ENCODE results near the gene TMEM132C.
A peak's percentile ranks its signal among the peaks of the same experiment; 100 is the strongest.
"Not testable (repeated sequence)": the region's sequence is repeated elsewhere in the genome, so short reads cannot be mapped to it uniquely, and the experiment has no call there.

Gene TMEM132C

DNA sequence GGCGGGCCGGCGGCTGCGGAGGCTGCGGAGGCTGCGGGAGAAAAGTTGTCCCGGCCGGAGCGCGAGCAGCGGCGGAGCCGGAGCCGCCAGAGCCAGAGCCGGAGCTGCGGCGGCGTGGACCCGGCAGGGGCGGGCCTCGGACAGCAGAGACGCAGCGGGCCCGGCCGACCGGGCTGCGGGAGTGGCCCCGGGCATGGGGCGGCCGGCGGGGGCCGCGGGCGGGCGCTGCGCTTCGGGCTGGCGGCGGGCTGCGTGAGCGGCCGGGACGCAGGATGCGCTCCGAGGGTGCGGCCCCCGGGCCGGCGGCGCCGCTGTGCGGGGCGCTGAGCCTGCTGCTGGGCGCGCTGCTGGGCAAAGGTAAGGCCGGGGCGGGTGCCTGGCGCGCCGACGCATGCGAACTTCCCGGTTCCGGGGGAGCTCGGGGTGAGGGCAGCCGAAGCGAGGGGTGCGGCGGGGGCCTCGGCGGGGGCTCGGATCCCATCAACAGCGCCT, at the start of gene TMEM132C:
Gene TMEM132C, plus strand, starts transcription at position 40 of the 492 bp plus-strand sequence. Its CDS starts 233 bp downstream, at position 273.
- FAIRE-seq = no peak
- DNase-seq (ENCODE audit: low spot score) = no peak

DNA sequence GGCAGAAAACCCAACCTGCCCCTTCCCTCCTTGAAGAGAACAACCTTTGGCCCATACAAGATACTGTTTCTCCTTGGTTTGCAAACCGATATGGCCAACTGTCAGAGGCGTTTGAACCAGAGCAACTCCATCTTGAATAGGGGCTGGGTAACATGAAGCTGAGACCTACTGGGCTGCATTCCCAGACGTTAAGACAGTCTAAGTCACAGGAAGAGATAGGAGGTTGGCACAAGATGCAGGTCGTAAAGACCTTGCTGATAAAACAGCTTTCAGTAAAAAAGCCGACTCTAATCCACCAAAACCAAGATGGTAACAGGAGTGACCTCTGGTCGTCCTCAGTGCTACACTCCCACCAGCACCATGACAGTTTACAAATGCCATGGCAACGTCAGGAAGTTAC, 42.7 kb upstream of the TMEM132C start:
- DNase-seq (ENCODE audit: low spot score) = no peak
- no peak for FAIRE-seq

DNA sequence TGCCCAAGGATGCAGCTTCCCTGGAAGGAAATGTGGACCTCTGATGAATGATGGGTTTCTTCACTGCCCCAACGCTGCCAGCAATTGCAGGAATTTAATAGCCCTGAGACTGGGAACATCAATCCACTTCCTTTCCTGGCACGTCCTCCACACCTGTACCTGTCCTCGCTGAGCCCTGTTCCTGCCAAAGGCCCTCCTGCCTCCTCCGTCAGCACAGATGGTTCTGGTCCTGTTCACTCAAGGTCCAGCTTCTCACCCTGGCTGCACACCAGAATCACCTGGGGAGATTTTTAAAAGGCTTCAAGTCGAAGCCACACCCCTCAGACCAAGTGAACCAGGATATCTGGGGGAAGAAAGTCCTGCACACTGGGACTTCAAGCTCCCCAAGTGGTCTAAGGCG, 38.4 kb upstream of the TMEM132C start:
- no peak for DNase-seq (ENCODE audit: low spot score)
- no peak for FAIRE-seq

DNA sequence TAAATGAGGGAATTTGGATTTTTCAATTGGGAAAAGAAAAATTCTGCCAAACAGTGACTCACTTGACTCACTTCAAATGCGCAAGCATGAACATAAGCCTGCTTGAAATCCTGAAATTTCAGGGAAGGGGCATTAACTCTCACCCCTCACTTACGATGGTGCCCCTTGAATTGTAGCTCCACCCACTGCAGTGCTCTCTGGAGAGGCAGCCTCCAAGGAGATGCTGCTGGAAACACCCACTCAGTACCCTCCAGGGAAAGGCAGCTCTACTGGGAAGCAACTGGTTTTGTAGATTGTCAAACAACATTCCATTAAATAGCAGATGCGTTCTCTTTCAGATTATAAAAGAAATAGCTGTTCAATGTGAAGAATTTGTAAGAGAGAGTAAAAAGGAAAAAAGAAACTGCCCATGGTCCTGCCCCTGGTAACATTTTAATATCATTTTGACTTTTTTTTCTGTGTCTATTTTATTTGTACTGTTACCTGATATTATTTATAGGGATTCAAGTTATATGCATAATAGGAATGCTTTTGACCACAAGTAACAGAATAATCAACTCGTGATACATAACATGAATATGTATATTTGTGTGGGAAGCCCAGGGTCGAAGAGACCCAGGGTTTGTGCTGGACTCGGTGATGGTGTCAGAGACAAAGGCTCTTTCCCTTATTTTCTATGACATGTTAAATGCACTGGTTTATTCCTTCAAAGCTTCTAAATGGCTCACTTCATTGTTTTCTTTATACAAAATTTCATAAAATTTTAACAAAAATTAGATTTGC, 31.1 kb upstream of the TMEM132C start:
- no peak for FAIRE-seq
- no peak for DNase-seq (ENCODE audit: low spot score)

DNA sequence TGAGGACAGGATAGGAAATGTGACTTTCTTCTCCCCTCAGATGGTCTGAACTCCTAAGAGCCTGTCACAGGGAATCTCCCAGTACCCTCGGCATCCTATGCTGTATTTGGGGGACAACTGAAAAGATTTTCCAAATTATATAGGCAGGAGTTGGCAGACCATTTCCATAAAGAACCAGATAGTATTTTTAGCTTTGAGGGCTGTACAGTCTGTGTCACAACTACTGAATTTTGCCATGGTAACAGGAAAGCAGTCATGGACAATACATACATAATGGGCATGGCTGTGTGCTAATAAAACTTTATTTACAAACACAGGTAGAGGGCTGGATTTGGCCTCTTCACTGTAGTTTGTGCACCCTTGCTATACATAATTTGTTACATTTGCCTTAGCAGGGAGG, 30.4 kb upstream of the TMEM132C start:
- FAIRE-seq = no peak

DNA sequence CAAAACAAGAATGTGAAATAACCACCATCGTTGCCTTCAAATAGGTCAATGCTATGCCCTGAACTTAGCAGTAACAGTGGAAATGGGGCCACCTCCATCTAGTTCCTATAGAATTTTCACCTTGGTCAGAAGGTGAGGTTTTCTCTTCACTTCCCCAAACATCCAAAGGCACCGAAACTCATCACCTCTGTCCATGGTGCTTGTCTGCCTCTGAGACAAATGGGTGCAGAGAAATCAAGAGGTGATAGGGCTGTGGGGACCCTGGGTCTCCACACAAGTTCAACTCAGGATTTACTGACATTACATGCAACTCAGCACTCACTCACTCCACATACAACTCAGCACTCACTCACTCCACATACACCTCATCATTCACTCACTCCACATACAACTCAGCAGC, 26.2 kb upstream of the TMEM132C start:
- DNase-seq (ENCODE audit: low spot score) = no peak
- no peak for FAIRE-seq

More for the DNA sequence above, 30.4 kb upstream of the TMEM132C start:
- DNase-seq (ENCODE audit: low spot score) = no peak

DNA sequence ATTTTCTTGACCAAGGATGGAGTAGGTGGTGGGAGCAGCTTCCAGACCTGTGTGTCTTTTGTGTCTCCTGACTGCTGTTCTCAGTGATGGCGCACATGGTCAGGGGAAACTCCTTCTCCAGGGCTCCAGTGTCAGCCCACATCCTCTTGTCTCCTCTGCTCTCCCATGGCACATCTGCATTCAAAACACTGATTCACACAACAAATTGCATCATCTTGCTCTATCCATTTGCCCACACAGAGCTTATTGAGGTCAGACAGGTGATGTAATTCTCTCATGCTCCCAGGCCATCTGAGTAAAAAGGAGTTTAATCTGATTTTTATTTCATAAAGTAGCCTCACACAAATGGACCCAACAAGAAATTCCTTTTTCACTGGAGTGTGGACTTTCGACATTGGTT, 21.8 kb upstream of the TMEM132C start:
- DNase-seq (ENCODE audit: low spot score) = no peak
- no peak for FAIRE-seq

DNA sequence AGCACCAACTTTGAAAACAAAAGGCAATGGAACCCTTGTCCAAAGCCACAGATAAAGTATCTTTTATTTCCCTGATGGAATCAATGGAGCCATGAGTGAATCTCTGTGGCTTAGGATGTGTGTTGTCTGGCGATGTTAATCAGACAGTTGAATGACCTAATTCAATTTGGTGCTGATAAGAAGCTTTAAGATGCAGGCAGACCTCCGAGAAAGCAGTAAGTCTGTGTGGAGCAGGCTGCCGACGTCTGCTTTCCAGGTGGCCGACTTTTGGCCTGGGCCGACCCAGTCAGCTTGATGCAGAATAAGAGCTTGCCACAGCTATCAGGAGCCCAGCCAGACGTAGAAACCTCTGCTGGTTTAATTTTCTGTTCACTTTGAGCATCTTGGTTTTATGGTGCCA, 21.1 kb upstream of the TMEM132C start:
- no peak for FAIRE-seq
- DNase-seq (ENCODE audit: low spot score) = no peak

DNA sequence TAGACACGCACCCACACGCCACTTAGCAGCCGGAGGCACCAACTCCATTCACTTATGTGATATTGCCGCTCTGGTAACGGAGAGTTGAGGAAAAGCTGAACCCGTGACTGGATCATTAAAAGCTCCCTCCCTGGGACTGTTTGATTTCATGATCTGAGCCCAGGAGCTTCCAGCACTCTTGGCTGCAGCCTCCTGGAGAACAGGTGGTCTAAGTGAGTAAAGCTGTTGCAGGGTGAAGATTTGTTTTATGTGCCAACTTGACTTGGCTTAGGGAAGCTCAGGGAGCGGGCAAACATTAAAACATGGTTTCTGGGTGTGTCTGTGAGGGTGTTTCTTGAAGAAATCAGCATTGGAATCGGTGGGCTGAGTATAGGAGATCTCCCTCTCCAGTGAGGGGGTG, 16.9 kb upstream of the TMEM132C start:
- FAIRE-seq (no peak), DNase-seq (ENCODE audit: low spot score) (no peak)

DNA sequence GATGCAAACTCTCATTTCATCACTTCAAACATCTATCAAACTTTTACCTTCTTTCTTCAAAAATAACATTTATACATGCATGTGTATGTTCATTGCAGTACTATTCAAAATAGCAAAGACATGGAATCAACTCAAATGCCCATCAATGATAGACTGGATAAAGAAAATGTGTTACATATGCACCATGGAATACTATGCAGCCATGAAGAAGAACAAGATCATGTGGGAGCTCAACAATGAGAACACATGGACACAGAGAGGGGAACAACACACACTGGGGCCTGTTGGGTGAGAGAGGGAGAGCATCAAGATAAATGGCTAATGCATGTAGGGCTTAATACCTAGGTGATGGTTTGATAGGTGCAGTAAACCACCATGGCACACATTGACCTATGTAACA, 13.1 kb upstream of the TMEM132C start:
- DNase-seq (ENCODE audit: low spot score) = not testable (repeated sequence)

DNA sequence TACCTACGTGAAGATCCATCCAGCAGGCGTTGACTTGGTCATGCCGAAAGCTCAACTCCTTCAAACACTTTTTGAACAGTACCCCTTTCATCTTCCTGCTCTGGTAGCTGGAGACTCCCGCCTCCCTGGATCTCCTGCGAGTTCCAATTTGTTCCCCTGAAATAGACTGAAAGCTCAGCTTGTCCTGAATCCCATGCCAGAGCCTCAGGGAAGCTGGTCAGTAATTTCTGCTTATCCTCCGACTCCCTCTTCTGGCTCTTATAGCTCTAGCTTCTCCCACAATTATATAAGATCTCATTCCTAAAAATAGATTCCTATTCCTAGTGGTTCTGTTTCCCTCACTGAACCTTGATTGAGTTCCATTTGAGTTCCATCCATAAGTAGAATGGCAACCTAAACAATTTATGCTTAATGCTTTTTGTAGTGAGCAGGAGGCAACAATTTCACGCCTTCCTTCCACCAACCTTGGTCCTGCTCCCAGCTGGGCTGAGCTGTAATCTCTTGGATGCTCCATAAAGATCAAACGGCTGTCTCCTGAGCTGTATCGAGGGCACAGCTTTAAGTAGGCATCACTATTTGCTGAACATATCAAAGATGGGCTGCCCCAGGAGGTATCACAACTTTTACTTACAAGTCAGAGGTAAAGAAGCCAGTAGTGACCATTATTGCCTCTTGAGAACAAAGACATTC, 8.0 kb upstream of the TMEM132C start:
- DNase-seq (ENCODE audit: low spot score) = no peak

More for the DNA sequence above, 13.1 kb upstream of the TMEM132C start:
- FAIRE-seq = not testable (repeated sequence)

DNA sequence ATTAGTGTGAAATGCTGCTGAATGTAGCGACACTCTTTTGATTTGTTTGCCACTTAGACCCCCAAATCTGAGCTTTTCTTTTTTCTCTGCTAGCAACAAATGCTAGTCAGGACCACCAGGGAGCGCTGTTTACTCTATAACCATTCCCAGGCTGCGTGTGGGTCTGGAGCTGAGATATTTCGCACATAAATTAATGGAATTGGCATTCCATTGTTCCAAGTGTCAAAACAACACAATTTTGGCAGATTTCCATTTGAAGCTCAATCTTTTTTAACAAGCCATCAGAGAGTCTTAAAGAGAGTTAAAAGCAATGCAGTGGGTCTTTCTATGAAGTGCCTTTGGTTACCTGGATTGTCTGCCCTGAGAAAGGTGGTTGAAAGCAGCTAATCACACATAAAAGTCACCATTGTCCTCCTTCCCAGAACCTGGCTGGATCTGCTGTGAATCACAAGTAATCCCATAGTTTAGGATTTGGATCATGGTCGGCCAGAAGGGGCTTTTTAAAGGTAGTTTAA, 7.4 kb upstream of the TMEM132C start:
- FAIRE-seq (no peak), DNase-seq (ENCODE audit: low spot score) (peak; percentile 6)

More for the DNA sequence above, 8.0 kb upstream of the TMEM132C start:
- FAIRE-seq = no peak

DNA sequence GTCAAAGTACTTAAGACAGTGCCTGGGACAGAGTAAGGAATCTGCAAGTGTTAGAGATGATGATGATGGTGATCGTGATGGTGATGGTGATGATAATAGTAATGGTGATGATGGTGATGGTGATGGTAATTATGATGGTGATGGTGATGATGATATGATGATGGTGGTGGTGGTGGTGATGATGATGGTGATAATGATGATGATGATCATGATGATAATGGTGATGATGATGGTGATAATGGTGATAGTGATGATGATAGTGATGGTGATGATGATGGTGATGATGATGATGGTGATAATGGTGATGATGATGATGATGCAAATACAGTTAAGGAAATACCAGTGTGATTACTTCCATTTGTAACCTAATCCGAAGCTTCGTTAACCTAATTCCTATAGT, 5.2 kb upstream of the TMEM132C start:
- no peak for FAIRE-seq
- DNase-seq (ENCODE audit: low spot score) = no peak

DNA sequence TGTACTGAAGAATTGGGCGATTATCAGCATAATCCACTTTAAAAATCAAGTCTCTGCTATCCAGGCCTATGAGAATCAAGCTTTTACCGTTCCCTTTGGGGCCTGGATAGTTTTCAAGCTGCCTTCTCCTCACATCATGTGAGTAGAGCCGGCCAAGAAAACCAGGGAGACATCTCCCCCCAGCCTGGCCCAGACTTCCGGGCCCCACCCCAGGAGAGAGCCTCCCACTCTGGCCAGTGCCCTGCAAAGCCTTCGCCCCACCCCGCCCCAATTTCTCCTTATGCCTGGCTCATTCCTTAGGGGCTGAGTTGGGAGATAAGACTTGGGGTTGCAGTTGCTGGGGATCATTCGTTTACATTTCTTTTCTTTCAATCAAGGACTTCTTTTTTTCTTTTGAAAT, 1.4 kb upstream of the TMEM132C start:
- DNase-seq (ENCODE audit: low spot score) (no peak), FAIRE-seq (no peak)

DNA sequence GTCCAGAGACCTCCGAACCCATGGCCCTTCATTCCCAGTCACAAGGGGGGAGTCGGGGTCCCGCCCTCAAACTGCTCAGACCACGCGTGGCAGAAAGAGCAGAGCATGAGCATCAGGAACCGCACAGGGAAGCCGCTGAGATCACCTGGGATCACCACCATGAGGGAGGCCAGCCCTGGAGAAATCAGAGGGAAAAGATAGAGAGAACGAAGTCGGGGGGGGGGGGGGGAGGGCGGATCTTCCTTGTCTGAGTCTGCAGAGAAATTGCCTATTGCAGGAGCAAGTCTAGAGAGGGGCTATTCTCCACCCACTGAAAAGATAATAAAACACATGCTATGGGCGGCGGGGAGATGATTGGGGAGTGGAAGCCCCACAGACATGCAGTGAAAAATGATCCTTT, 884 bp upstream of the TMEM132C start:
- no peak for FAIRE-seq

DNA sequence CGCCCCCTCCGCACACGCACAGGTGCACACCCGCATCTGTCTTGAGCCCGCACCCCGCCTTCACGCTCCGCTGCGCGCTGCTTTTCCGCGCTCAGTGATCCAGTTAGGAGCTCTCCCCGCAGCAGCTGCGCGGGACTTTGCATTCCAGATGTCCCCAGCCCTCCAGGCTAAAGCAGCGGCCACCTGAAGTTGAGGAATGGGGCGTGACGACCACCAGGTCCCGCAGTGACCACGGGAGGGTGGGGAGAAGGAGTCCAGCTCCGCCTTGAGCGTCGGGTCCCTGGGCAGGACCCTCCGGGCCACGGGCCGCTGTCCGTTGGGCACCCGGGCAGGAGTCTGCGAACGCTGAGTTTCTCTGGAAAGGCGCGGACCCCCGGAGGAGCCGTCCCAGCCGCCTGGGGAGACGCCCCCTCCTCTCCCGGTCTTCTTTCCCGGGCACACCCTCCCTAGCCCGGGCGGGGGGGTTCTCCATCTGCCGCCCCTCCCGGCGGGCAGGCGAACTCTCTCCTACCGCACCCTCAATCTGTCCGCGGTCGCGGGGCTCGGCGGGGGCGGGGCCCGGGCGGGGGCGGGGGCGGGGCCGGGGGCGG, 334 bp upstream of the TMEM132C start:
- FAIRE-seq (no peak), DNase-seq (ENCODE audit: low spot score) (no peak)

More for the DNA sequence above, 884 bp upstream of the TMEM132C start:
- no peak for DNase-seq (ENCODE audit: low spot score)

DNA sequence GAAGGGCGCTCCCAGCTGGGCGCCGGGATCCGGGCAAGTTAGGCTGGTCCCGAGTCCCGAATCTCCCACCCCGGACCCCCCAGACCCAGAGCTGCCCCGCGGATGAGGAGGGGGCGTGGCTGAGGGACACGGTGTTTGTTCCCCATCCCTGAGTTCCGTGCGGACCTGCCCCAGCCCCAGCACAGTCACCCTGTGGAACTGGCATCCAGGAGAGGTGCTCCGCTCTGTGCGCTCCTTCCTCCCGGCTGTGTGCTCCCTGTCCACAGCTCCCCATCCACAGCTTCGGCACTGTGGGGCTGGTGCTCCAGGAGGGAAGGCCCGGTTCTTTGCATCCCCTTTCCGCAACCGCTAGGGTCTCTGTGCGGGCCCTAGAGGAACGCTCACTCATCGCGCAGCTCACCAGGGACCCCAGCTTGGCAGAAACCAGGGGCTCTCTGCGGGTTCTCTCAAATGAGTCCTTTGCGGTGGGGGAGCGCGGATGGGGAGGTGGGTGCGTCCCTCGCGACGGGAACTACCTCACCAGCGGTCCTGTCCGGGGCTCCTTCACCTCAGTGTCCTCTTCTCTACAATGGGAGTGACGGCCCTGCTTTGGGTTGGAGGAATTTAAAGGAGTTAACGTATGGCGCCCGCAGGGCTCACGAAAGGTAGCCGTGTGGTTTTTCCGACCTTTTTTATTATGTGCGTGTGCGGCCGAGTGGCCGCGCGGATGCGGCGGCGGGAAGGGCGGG, 845 bp downstream of the TMEM132C start:
- no peak for FAIRE-seq

DNA sequence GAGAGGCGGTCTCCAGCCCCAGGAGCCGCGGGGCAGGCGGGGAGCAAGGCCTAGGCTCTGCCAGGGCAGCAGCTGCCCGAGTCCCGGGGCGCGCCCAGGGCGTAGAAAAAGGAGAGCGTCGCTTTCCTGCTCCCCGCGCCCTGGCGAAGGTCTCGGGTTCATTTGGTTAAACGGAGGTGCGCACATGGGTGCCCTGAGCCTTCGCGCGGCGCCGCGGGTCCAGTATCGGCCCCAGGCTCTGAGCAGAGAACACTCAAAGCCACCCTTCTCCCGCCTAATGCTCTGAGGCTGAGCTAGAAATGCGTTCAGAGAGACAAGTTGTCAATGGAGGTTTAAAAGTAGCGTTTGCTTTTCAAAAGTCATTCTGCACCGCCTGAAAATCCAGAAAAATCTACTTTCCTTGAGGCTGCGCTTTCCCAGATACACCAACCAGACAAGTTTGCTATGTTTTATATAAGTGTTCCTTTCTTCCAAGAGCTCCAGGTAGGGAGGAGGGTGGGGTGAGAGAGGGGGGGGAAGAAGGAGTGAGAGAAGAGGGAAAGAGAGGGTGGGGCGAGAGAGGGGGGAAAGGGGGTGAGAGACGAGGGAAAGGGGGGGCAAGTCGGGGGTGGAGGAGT, 1.5 kb downstream of the TMEM132C start:
- FAIRE-seq (no peak), DNase-seq (ENCODE audit: low spot score) (no peak)

More for the DNA sequence above, 845 bp downstream of the TMEM132C start:
- no peak for DNase-seq (ENCODE audit: low spot score)

DNA sequence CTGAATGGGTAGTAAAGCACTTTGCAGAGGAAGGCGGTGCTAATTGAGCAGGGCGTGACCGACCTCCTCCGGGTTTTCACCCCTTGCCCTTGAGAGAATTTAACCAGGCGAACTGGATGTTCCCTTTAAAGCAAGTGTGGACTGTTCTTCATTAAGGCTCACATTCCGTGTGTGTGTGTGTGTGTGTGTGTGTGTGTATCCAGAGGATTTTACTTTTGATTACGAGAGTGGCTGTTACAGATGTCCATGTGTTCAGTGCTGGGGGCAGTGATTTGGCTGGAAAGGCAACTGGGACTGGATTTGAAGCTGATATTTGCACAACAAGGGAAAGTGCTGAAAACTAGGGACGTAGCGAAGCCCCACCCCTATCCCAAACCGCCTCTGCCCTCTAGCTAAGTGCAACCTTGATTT, 2.2 kb downstream of the TMEM132C start:
- FAIRE-seq = no peak

DNA sequence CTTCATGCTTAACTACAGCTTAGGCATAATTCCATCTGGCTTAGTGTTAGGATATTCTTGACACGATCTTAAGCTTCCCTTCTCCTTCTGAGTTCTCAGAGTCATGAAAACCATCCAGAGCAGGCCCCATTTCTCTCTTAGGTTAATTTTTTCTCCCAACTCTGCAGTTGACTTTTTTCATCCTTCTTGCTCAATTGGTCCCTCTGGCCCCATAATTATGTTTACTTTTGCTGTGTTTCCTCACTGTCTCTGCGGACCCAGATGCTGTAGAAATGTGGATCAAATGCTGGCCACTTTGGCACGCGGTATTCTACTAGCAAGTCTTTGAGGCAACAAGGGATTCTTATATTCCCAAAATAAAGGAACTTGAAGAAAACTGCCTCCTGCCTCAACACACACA, 9.5 kb downstream of the TMEM132C start:
- DNase-seq (ENCODE audit: low spot score) (no peak), FAIRE-seq (no peak)

More for the DNA sequence above, 2.2 kb downstream of the TMEM132C start:
- DNase-seq (ENCODE audit: low spot score) = no peak

DNA sequence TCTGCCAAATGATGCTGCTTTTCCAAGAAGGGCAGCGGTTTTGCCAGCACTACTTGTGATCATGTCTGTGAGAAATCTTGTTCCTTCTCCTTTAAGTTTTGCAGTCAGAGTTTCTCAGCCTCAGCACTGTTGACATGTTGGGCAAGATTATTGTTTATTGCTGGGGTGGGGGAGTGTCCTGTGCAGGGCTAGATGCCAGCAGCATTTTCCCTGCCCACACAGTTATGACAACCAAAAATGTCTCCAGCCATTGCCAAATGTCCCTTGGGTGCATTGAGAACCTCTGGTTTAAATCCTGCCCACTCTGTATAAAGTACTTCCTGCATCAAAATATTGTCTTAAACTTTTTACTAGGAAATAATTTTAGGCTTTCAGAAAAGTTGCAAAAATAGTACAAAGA, 20.0 kb downstream of the TMEM132C start:
- no peak for FAIRE-seq
- no peak for DNase-seq (ENCODE audit: low spot score)

Data from RCC 7860 (cell line).